GM19372 (cell line): ENCODE measurements around the gene ATP6V1B1.

ENCODE experiments used
- ATAC-seq: cut with Tn5 transposase; IDR thresholded peaks from one replicate; pipeline ENCODE4 v1.9.1; 2021; ENCODE audit warnings: mild to moderate bottlenecking, low read depth, moderate library complexity; ENCODE audit not compliant: unreplicated experiment

Gene ATP6V1B1

DNA sequence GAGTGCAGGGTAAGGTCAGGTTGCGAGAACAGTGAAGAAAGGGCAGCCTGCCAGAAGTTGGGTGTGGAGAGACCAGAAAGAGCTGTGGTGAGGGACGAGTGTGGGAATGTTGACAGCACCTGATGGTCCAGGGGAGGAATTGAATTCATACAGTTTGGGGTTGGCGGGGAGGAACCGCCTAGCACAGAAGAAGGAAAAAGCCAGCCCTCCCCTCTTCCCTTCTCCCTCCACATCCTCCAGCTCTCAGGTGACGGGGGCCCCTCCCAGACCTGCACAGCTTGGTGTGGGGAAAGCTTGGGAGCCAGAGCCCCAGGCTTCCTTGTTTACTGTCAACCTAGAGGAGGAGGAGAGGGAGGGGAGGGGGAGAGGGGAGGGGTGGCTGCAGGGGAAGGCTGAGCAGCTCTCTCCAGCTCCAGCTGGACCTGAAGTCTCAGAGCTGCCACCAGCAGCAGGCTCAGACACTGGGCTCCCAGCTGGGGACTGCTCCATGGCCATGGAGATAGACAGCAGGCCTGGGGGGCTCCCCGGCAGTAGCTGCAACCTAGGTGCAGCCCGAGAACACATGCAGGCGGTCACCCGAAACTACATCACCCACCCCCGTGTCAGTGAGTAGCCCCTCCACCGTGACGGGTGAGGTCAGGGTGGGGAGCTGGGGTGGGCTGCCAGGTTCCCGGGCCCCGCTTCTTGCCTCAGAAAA lies at the start of gene ATP6V1B1:
ATP6V1B1 (plus strand) TSS at position 433 of the 697 bp plus-strand sequence; CDS start at position 488, 55 bp downstream.
- ATAC-seq: no peak

DNA sequence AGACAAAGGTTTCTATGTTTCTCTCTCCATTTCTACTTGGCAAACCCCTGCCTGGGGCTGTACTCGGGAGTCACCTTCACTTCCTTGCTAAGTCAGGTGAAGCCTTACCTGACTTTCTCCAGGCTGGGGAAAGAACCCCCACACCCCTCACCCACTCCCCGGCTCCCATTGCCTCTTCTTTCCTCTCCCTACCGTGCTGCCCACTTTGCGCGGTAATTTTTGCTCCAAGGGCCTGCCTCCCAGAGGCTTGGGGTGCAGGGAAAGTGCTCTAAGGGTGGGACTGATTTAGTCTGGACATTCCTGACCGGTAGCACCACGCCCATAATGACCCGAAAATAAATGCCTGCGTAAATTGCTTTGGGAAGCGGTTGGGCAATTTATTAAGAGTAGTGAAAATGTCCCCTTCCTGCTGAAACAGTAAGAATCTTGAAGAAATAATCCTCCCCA lies 49.1 kb upstream of the ATP6V1B1 start:
- ATAC-seq: no peak

DNA sequence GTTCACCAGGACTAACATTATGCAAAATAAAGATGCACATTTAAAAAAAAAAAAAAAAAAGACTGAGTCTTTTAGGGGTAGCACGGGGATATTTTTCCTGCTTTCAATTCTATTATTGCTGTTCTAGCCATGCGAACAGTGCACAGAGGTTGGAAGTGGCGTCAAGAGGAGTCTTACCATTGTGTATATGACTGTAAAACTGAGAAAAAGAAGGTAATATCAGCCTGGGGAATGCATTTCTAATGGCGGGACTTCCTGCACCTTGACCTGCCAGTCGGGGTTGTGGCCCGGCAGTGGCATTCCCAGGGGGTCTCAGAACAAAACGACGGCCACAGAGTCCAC lies 48.5 kb upstream of the ATP6V1B1 start:
- no peak for ATAC-seq

DNA sequence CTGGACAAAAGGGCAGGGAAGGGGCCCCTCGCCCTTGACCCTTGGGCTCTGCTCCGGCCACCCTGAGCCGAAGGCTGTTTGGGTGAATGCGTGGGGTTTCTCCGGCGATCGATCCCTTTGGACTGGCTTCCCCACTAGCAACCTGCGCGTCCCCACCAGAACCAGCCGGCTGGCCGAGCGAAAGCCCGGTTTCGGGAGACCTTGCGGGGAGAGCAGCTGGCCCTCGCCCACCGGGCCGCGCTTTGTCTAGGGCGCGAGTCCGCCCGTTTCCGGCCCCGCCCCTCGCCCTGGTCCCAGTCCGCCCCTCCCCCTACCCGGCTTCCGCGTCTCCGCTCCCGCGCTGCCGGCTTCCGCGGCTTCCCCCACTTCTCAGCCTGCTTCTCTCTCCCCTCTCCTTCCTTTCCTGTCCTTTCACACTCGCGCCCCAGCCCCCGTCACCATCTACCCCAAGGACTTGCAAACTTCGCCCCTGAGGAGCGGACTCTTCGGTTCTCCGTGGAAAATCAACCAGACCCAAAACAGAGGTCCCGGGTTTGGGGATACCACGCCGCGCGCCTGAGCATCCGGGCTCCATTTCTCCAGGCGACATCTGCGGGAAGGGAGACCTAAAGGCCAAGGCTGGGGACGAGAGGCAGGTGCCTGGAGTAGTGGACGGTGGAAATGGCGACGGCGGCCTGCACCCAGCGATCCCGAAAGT lies 48.0 kb upstream of the ATP6V1B1 start:
- no peak for ATAC-seq

DNA sequence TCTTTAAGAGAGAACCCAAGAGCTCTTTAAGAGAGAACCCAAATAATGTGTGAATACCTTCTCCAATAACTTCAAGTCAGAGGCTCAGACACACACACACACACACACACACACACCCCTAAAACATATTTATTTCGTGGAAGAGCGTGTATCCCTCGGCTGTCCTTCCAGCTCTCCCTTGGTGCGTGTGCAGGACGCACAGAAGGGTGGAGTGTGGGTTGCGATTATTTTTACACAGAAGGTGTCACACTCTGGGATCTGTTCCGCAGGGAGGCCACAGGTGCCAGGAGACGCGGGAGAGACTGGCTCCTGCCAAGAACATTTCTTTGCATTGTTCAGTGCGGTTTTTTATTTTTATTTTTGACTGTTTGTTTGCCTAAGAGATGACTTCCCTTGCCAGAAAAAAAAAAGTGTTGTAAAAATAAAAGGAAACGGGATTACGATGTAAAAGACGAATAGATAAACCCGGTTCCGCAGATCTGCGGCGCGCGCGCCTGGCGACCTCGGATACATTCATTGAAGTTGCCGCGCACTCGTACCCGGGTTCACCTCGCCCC lies 47.3 kb upstream of the ATP6V1B1 start:
- no peak for ATAC-seq

DNA sequence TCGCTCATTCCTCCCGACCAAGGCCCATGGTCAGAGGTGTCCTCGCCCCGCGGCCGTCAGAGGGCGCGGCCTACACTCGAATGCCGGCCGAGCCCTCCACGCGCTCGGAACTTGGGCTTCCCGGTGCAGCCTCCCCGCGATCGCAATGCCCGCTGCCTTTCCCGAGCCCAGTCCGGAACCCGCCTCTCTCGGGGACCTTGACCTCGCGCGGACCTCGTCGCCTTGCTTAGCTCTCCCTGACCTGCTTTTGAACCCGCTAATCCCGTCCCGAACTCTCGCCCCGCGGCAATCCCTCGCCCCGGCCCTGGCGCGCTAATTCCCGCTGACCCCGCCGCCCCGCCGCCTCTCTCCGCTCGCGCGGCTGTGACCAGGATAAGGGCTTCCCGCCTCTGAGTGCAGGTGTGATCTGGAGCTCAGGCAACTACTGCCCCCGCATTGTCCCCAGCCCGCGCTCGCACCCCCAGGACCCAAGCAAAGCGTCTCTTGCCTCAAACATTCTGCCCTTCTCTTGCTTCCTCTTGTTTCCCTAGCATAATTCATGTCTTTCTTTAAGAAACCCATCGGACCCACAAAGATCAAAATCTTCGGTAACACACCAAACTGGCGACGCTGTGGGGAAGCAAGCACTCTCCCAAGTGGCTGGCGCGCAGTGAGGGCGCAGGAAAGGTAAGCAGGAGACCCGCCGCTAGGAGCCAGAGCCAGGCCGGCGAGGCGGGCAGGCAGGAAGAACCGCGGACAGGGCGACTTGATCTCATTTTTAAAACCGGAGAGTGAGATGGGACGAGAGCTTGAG lies 46.6 kb upstream of the ATP6V1B1 start:
- no peak for ATAC-seq

DNA sequence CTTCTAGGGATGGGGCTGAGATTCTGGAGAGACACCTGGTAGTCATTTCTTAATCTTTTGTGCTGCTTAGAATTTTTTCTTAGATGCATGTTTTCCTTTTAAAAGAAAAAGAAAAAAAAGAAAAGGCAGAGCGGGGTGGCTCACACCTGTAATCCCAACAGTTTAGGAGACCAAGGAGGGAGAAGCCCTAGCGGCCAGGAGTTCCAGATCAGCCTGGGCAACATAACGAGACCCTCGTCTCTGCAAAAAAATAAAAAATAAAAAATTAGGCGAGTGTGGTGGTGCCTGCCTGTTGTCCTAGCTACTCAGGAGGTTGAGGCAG lies 46.0 kb upstream of the ATP6V1B1 start:
- ATAC-seq: no peak

DNA sequence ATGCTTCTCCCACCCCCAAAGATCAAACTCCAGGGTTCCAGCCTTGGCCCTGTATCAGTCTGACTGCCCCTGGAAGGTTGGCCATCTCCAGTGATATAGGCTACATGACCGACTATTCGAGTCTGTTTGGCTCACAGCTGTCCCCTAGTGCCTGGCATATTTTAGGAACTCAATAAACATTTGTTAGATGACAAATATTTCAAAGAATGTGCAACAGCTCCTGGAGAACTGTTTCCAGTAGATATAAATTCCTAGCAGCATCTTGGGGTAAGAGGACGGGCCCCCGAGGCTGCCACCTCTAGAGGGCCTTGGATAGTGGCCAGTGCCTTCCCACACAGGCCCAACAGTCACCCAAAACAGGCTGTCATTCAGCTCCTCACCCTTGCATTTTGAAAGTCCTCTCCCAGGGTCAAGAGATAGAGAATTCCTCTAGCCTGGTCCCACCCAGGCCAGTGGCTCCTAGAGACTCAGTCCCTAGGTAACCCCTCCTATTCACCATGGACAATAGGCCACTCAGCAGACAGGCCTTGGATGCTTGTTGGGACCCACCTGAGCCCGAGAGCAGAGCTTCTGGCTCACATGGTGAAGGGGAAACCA lies 45.1 kb upstream of the ATP6V1B1 start:
- no peak for ATAC-seq

DNA sequence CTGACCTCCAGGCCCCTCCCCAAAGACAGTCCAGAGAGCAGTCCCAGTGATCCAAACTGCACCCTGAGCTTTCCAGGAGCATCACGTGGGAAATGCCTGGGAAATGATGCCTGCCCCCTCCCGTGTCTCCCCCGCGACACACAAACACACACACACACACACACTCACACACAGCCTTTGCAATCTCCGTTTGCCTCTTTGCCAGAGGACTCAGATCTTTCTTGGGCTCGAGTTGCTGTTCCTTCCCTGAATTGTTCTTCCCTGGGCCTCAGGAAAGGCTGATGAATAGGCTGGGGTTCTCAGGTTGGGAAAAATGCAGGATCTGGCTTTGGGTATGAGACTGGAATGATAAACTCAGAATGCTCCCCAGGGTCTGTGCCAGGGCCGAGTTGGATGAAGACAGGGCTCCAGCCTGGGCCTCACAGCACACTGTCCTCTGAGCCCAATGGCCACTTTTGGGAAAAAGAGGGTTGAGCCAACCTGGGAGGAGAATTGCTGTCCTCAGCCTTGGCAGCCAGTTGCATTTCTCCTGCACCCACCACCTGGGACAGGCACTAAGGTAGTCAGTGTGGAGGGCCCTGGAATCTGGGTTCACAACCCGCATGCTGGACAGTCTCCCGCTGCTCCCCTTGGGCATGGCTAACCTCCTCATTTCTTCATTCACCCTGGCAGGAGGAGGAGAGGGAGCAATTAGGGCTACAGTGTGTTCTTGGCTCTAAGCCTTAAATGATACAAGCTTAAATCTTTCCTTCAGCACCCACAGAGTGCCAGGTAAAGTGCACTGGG lies 43.9 kb upstream of the ATP6V1B1 start:
- no peak for ATAC-seq

DNA sequence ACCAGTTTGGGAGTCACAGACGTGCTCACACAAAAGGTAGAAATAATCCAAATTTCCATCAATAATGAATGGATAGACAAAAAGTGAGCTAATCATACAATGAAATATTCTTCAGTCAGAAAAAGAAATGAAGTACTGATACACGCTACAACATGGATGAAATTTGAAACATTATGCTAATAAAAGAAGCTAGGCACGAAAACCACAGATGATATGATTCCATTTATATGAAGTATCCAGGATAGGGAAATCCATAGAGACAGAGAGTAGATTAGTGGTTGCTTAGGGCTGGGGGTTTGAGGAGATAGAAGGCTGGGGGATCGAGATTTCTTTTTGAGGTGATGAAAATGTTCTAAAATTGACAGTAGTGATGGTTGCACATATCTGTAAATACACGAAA lies 43.0 kb upstream of the ATP6V1B1 start:
- no peak for ATAC-seq

DNA sequence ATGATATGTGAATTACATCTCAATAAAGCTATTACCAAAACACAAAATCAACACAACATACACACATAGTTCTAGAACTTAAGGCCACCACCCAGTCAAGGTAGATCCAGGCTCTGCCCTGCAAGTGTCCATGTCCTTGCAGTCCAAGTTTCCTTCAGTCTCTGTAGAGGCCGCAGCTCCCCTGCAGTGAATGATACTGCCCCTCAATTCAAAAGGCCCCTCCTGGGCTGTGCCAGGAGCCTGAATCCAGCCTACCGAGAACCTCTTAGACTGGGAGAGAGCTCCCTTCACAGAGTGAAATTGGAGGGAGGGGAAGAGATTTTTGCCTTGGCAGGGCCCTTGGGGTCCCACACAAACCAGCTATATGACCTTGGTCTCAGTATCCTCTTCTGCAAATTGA lies 42.5 kb upstream of the ATP6V1B1 start:
- no peak for ATAC-seq

DNA sequence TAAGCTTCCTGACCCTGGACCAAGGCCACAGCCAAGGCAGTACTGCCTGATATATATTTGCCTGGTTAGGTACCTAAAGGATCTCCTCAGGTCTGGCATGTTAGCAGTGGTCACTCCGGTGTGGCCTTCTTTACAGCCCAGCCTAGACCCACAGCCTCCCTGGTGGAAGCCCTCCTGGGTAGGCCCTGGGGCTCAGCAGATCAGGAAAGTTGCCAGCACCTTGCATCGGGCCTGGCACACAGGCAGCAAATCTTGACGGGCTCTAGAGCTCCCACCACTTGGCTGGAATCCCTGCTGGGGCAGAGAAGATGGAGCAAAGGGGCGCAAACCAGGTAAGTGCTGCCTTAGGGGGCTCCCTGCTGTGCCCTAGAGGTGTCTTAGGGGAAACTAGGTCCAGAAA lies 40.9 kb upstream of the ATP6V1B1 start:
- no peak for ATAC-seq

DNA sequence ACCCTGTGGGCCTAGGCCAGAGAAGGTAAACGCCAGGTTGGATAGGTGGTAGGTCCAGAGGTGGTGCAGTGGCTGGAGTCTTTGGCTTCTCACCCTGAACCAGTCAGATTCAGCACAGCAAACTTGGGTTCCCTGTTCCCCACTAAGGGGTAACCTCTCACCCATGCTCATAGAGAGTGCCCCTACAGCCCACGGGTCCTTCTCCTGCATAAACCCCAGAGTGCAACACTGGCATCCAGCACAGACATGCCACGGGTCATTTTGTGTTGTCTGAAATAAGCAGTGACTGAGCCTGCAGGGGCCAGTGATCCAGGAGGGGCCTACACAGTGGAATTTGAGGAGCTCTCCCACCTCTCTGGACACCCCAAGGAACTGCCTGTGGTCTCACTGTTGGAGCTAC lies 40.5 kb upstream of the ATP6V1B1 start:
- no peak for ATAC-seq

DNA sequence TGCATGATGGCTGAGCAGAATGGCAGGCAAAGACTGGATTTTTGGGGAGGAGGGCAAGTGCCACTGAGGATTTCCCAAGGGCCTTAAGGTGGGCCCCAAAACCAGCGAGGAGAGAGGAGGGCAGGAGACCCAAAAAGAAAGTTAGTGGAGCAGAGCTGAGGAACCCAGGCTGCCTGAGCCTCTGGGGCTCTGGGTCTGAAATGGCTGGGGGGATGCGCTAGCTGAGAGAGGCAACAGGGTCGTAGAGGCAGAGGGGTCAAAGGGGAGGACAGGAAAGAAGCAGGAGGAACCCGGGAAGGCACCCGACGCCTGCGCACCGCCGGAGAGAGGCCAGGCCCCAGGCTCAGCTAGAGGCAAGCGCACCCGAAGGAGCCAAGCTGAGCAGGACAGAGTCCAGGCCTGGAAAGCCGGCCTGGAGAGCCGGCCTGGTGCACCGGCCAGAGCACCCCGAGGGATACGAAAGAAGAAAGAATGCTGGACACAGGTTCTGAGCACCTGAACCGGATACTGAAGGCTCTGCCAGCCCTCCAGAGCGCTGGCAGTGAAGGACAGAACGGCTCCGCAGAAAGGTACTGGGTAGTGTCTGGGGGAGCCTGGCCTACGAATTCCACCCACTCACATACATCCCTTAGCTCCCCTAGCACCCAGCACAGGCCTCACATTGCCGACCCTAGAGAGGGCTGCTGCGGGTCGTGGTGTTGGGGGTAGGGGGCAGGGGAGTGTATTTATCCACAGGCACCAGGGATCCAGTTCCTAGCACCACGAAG lies 39.5 kb upstream of the ATP6V1B1 start:
- no peak for ATAC-seq

DNA sequence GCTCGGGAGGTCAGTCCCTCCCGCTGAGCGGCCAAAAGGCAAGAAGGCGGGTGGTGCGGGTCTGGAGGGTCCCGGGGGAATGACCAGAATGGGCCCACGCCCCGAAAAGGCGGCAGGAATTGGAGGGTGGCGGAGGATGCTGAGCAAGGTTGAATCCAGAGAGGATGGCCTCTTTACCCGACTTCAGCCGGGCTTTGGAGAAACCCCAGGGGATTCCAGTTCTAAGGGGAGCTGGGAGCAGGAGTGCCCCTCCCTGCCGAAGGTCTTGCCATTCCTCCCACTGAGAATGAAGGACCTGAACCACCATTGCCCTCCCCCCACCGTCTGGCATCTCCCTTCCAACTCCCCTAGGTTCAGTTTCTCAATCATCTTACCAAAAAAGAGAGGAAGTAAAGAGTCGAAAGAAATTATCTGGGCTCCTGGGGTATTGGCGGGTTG lies 38.9 kb upstream of the ATP6V1B1 start:
- no peak for ATAC-seq

DNA sequence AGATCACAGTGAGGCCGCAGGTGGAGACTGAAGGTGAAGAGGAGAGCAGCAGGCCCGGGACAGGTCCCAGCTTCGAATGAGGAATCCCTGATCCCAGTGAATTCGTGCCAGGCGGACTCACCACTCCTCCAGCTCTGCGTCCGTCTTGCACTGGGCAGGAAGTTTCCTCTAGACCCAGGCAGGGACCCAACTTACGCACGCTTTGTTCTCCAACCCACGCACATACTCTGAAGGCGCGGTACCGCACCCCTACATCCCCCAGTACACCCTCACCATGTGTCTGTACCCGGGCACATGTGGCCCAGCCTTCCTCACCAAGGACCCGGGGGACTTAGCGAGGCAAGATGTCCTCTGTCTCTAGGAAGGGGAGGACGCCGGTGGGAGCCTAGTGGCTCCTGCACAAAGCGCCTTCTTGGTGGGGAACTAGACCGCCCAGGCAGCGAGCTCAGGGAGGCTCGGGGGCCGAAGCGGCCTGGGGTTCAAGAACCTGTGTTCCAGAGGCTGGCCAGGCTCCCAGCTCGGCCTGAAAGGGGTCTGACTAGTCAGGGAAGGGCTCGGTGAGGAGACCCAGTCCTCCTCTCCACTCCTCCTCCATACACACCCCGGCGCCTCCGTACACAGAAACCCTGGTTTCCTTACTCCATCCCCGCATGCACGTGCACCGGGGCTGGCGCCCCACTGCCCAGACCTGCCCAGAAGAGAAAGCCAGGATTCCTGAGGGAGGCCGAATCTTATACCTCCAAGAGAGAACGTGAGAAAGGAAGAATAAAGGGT lies 38.3 kb upstream of the ATP6V1B1 start:
- ATAC-seq: no peak

DNA sequence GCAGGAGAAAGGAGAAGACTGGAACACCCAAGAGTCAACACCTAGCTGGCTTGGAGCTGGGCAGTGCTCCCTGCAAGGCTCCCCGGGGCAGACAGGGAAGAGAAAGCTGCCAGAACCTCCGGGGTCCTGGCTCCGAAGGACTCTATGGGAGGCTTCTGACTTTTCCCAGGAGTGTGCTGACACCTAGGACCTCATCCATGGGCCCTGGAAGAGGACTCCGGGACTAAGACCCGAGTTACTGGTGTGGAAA lies 37.8 kb upstream of the ATP6V1B1 start:
- ATAC-seq: no peak

DNA sequence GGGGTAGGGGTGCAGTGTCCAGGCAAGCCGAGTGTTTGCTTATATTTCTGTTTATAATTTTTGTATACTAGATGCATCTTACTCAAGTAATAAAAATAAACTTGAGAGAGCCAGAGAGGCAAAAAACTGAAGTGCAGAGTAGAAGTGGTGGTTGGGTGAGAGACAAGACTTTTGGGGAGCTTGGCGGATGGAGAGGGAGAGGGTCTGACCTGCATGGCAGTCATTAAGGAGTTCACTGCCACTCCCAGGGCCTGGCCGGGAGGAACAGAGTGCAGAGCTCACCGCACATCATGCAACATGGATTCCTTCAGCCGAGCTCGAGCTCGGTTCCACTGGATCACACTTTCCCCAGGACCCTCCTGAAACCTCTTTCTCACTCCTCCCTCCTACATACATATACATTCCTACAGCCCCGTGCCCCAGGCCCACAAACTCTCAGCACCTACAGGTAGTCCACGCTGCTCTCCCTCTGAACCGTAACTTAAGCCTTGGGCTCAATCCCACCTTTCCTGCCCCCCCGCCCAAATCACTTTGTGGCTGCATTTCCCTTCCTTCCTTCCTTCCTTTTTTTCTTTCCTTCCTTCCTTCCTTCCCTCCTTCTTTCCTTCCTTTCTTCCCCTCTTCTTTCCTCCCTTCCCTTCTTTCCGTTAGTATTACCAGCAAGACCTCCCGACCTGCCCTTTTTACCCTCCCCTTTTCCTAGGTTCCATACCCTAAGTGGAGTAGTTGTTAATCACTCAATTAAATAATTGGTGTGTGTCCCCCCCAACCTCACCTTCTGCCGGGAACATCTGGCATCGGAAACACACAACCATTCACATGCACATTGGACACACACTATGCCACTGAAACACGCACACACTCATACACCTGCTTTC lies 37.1 kb upstream of the ATP6V1B1 start:
- ATAC-seq: no peak
